Body of pancreas (tissue), 4 donors: ENCODE measurements around the gene CDH10.

Experiments
- CTCF ChIP-seq, 7 experiments: fragments of 450-650 bp in 4 of 7; fragments of 200-600 bp in 3 of 7; sonication (generic) in 3 of 7; IDR thresholded peaks; one replicate each; pipeline ENCODE4 v1.5.1; 2016 to 2019; ENCODE audit warnings: antibody characterized with exemption in 7 of 7
- POLR2A ChIP-seq, 3 donors: fragments of 450-650 bp; IDR thresholded peaks; one replicate each; pipeline ENCODE4 v1.6.1; 2016; ENCODE audit warnings: antibody characterized with exemption in 3 of 3, mild to moderate bottlenecking in 2 of 3

- TF ChIP-seq POLR2A (IDR thresholded peaks at IDR 0.05): no peak
- no peak for TF ChIP-seq CTCF (IDR thresholded peaks at IDR 0.05)
Measured at GRCh38 chr5:24632353-24632752, 12.4 kb downstream of the CDH10 start.
